Vagina (tissue), 2 donors: Measurements from ENCODE around the gene NKAP. TPM values are rescaled to one million over a fixed set of nuclear protein-coding genes. Genes with fewer than 3 reads are reported as not detected.
"Not testable (repeated sequence)": the region's sequence is repeated elsewhere in the genome, so short reads cannot be mapped to it uniquely, and the experiment has no call there.

ENCODE experiments used
- DNase-seq, 2 donors: peaks; one replicate each; pipeline ENCODE4 v3.0.0-alpha.2; 2017; ENCODE audit errors: extremely low spot score in 2 of 2
- H3K27ac ChIP-seq: fragments of 200-600 bp; sonication (generic); one replicate; pipeline ENCODE4 v1.5.1; 2019
- H3K27me3 ChIP-seq: fragments of 200-600 bp; sonication (generic); one replicate; pipeline ENCODE4 v1.5.1; 2019
- H3K36me3 ChIP-seq, 2 donors: fragments of 200-600 bp; sonication (generic); one replicate each; pipeline ENCODE4 v1.5.1; 2017 to 2019
- H3K4me1 ChIP-seq: fragments of 200-600 bp; sonication (generic); one replicate; pipeline ENCODE4 v1.5.1; 2019
- H3K4me3 ChIP-seq, 2 donors: fragments of 200-600 bp; sonication (generic); 1 replicate in 1 of 2; 2 replicates in 1 of 2; pipeline ENCODE4 v1.5.1; 2016 to 2019
- H3K9me3 ChIP-seq: fragments of 200-600 bp; sonication (generic); one replicate; pipeline ENCODE4 v1.5.1; 2019
- POLR2A ChIP-seq, 2 donors: fragments of 450-650 bp; IDR thresholded peaks; one replicate each; pipeline ENCODE4 v1.6.1; 2017; ENCODE audit warnings: antibody characterized with exemption in 2 of 2, mild to moderate bottlenecking in 2 of 2, moderate library complexity in 2 of 2
- POLR2AphosphoS5 ChIP-seq, 2 donors: sonication (generic); formaldehyde crosslinking; IDR thresholded peaks; one replicate each; pipeline ENCODE4 v1.9.0; 2017; ENCODE audit warnings: antibody characterized with exemption in 2 of 2, mild to moderate bottlenecking in 2 of 2, low read depth in 1 of 2; ENCODE audit not compliant: insufficient read depth in 1 of 2
- intact Hi-C: fragments of 100-400 bp; cut with DNase I; formaldehyde crosslinking; loops from one replicate; pipeline ENCODE4 v1.15.1; 2023
- total RNA-seq: library from RNA; depleted of rRNA; stranded (reverse); fragments of >200 nt; gene quantifications from one replicate; pipeline ENCODE4 v1.2.3, GENCODE V29; 2016
- TF ChIP-seq, protein P1 (sequence below), 3 experiments: fragments of 450-650 bp in 2 of 3; fragments of 200-600 bp in 1 of 3; sonication (generic) in 1 of 3; IDR thresholded peaks; one replicate each; pipeline ENCODE4 v1.5.1; 2017 to 2019; ENCODE audit warnings: antibody characterized with exemption in 3 of 3, mild to moderate bottlenecking in 2 of 3, moderate library complexity in 2 of 3

The NKAP gene
- total RNA-seq, 1 donor from 2014 or later = 6.4 TPM

DNA sequence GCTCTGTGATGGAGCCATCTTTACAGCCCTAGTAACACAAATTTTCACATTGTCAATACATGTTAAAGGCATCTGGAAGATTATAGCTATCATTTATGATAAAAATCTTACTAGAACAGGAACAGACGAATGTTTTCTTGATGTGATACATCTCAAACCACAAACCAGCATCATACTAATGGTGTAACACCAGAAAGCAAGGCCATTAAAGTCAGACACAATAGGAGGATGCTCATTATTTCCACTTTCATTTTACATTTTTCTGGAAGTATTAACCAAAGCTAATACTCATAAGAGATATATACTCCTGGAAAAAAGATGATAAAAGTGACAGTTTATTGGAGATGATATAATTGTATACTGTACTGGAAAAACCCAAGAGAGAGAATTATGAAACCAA lies 42.6 kb downstream of the NKAP start:
- no peaks in the 10 kb centered on the region for H3K9me3 ChIP-seq

DNA sequence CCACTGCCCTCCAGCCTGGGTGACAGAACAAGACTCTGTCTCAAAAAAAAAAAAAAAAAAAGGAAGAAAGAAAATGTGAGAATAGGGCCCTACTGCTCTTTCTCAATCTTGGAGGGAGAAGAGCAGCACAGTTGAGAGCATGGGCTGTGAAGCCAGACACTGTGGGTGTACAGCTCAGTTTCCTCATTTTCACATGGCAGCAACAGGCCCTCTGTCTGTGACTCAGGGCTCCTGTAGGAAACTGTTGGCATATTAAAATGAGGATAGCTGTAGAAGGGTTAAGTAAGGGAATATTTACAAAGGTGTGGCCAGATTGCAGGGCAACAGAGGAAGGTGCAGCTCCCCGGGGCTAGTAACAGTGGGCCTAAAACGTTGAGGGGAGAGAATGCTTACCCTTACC lies 44.4 kb downstream of the NKAP start:
- Histone ChIP-seq H3K9me3 (no peaks in the 10 kb centered on the region), H3K27ac (no peak overlapping the region), H3K4me3 (no peak overlapping the region), H3K36me3 (no peaks in the 10 kb centered on the region), H3K27me3 (no peaks in the 10 kb centered on the region), H3K4me1 (no peaks in the 10 kb centered on the region)
- TF ChIP-seq, protein P1, sequence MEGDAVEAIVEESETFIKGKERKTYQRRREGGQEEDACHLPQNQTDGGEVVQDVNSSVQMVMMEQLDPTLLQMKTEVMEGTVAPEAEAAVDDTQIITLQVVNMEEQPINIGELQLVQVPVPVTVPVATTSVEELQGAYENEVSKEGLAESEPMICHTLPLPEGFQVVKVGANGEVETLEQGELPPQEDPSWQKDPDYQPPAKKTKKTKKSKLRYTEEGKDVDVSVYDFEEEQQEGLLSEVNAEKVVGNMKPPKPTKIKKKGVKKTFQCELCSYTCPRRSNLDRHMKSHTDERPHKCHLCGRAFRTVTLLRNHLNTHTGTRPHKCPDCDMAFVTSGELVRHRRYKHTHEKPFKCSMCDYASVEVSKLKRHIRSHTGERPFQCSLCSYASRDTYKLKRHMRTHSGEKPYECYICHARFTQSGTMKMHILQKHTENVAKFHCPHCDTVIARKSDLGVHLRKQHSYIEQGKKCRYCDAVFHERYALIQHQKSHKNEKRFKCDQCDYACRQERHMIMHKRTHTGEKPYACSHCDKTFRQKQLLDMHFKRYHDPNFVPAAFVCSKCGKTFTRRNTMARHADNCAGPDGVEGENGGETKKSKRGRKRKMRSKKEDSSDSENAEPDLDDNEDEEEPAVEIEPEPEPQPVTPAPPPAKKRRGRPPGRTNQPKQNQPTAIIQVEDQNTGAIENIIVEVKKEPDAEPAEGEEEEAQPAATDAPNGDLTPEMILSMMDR (IDR thresholded peaks at IDR 0.05) = no peak
- TF ChIP-seq POLR2A (IDR thresholded peaks at IDR 0.05) = no peak
- TF ChIP-seq POLR2AphosphoS5 (IDR thresholded peaks at IDR 0.05; ENCODE audit: insufficient read depth in 1 of 2, low read depth in 1 of 2) = no peak
- intact Hi-C loops = no loop called here
- no peak for DNase-seq

More for the DNA sequence above, 42.6 kb downstream of the NKAP start:
- intact Hi-C loops = no loop called here
- H3K4me1 ChIP-seq = no peaks in the 10 kb centered on the region
- TF ChIP-seq POLR2AphosphoS5 (IDR thresholded peaks at IDR 0.05; ENCODE audit: insufficient read depth in 1 of 2, low read depth in 1 of 2) = no peak
- no peak overlapping the region for H3K4me3 ChIP-seq
- H3K27ac ChIP-seq = no peak overlapping the region
- no peaks in the 10 kb centered on the region for H3K27me3 ChIP-seq
- no peak for DNase-seq
- no peaks in the 10 kb centered on the region for H3K36me3 ChIP-seq

DNA sequence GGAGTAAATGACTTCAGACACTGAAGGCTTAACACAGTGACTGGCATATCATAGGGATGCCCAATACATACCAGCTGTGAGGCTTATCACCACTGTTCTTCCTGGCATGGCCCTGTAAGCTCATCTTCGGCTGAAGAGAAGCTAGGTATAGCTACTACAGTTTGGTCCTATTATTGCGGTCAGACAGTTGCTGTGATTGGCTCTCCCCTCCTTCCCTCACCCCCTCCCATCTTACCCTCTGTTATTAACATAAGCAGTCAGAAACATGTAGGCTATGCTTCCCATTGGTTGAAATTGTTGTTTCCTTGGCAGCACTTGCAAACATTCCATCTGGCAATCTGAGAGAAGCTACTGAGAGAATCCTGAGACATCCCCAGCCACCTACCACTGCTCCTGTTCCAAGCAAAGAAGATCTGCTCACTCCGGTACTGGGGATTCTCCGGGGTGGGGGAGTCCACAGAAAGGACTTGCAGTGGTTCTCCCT lies 47.7 kb downstream of the NKAP start, which contains the start of gene AKAP14:
TSS of gene AKAP14 (plus strand) at position 51 of the 484 bp plus-strand sequence. CDS start 7,331 bp downstream, outside the sequence.
- Histone ChIP-seq H3K36me3 (no peaks in the 10 kb centered on the region), H3K4me3 (no peak within 1 kb of the TSS), H3K27me3 (no peaks in the 10 kb centered on the region), H3K27ac (no peak within 1 kb of the TSS), H3K9me3 (no peaks in the 10 kb centered on the region), H3K4me1 (no peaks in the 10 kb centered on the region)
- DNase-seq = no peak
- no peak for TF ChIP-seq POLR2AphosphoS5 (IDR thresholded peaks at IDR 0.05; ENCODE audit: insufficient read depth in 1 of 2, low read depth in 1 of 2)
- TF ChIP-seq, protein P1 (IDR thresholded peaks at IDR 0.05) = no peak
- no peak for TF ChIP-seq POLR2A (IDR thresholded peaks at IDR 0.05)
- intact Hi-C loops = no loop called here

DNA sequence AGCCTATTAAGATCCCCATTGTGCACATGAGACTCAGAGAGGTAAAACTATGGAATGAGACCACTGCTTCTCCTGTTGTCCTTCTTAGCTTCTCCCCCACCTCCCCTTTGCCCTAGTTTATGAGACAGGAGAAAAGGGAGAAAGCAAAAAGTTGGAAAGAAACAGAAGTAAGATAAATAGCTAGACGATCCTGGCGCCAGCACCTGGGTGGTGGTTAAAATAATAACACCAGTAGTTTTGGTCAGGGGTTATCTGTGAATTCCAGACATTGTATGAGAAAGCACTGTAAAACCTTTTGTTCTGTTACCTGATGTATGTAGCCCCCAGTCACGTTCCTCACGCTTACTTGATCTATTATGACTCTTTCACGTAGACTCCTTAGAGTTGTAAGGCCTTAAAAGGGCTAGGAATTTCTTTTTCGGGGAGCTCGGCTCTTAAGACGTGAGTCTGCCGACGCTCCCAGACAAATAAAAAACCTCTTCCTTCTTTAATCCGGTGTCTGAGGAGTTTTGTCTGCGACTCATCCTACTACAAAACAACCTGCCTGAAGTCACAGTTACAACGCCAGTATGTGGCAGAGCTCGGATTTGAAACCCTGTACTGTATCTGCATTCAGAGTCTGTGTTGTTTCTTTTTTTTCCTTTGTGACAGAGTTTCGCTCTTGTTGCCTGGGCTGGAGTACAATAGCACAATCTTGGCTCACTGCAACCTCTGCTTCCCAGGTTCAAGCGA lies 51.4 kb downstream of the NKAP start:
- H3K4me3 ChIP-seq, DNase-seq, H3K27ac ChIP-seq, intact Hi-C loops, H3K36me3 ChIP-seq, H3K4me1 ChIP-seq, H3K27me3 ChIP-seq, H3K9me3 ChIP-seq: not testable (repeated sequence)

DNA sequence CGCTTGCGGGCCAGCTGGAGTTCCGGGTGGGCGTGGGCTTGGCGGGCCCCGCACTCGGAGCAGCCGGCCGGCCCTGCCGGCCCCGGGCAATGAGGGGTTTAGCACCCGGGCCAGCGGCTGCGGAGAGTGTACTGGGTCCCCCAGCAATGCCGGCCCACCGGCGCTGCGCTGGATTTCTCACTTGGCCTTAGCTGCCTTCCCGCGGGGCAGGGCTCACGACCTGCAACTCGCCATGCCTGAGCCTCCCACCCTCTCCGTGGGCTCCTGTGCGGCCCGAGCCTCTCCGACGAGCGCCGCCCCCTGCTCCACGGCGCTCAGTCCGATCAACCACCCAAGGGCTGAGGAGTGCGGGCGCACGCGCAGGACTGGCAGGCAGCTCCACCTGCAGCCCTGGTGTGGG lies 52.9 kb downstream of the NKAP start:
- intact Hi-C loops, H3K36me3 ChIP-seq, H3K4me3 ChIP-seq, H3K9me3 ChIP-seq, H3K27ac ChIP-seq, H3K4me1 ChIP-seq, H3K27me3 ChIP-seq, DNase-seq: not testable (repeated sequence)

DNA sequence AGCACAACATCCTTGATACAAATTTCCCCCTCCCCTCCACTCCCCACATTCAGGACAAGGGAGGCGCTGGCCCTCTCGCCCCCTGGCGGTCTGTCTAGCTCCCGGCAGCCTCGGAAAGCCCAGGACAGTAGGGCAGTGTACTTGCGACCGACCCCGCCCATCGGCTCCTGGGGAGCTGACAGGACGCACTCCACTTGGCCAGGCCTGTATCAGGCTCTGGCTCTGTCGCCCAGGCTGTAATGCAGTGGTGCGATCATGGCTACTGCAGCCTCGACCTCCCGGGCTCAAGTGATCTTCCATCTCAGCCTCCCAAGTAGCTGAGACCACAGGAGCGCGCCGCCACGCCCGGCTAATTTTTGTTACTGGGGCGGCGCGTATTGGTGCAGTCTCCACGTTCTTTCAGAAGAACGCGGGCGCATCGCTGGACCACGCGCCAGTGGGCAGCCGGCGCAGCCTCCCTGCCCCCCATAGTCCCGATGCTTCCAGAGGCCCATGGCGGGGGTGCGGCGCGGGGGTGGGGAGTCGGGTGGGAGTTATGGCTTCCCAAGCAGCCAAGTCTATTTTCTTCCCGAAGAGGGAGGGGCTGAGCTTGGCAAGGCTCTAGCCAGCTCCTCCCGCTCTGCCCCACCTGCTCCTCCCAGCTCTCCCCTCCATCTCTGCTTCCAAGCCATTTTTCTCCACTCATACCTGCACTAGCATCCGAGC lies 55.7 kb downstream of the NKAP start:
- Histone ChIP-seq H3K9me3 (no peaks in the 10 kb centered on the region), H3K27ac (no peak overlapping the region), H3K4me1 (no peaks in the 10 kb centered on the region), H3K4me3 (peak overlapping the region; percentile 13 to 26), H3K27me3 (no peaks in the 10 kb centered on the region), H3K36me3 (no peaks in the 10 kb centered on the region)
- TF ChIP-seq, protein P1 (IDR thresholded peaks at IDR 0.05) = peak in 1 of 3 experiments; percentile 32
- no peak for TF ChIP-seq POLR2AphosphoS5 (IDR thresholded peaks at IDR 0.05; ENCODE audit: insufficient read depth in 1 of 2, low read depth in 1 of 2)
- no peak for DNase-seq
- intact Hi-C loops = no loop called here
